T follicular helper cell (primary cell): ENCODE data around the gene SOX18.
"Not testable (repeated sequence)": the region's sequence is repeated elsewhere in the genome, so short reads cannot be mapped to it uniquely, and the experiment has no call there.

ENCODE experiments used
- DNase-seq: peaks from one replicate; pipeline ENCODE4 v3.0.0-alpha.2; 2020; ENCODE audit warnings: low read depth
- total RNA-seq, 2 experiments: gene quantifications; one replicate each; lab custom pipeline; 2026; lab: John Stamatoyannopoulos, UW

SOX18 gene
- 0 to 0.04 reads per million in 2 experiments for total RNA-seq

- no peak for DNase-seq
Measured at GRCh38 chr20:64049060-64049877, at the start of gene SOX18. Gene SOX18 (minus strand): TSS chr20:64049639. CDS start chr20:64049516, 123 bp downstream.

- no peak for DNase-seq
Measured at GRCh38 chr20:64098471-64099013, 49.1 kb upstream of the SOX18 start.

- DNase-seq, result no peak
Measured at GRCh38 chr20:64096535-64096934, 47.1 kb upstream of the SOX18 start.

- DNase-seq, result no peak
Measured at GRCh38 chr20:64095927-64096326, 46.5 kb upstream of the SOX18 start.

GRCh38 chr20:64095455-64095854 lies 46.0 kb upstream of the SOX18 start:
- DNase-seq, result no peak

DNA sequence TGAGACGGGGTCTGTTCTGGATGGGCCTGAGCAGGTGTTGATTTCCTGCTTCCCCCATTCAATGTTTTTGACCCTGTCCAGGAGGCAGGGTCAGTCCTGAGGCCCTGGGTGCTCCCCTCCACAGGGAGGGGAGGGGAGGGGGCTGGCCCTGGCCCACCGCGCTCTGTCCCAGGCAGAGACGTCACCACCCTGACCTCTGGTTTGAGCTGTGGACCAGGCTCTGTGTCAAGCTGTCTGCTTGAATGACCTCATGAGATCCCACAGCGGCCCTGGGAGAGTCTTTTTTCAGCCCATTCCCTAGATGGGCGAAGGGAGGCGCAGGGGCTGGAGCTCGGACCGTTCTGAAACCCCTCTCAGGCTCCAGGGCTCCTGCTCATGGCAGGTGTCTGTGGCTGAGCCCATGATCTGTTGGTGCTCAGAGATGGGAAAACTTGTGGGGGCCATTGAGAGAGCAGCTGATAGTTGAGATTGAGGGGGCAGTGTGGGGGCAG lies 43.6 kb upstream of the SOX18 start:
- no peak for DNase-seq

DNA sequence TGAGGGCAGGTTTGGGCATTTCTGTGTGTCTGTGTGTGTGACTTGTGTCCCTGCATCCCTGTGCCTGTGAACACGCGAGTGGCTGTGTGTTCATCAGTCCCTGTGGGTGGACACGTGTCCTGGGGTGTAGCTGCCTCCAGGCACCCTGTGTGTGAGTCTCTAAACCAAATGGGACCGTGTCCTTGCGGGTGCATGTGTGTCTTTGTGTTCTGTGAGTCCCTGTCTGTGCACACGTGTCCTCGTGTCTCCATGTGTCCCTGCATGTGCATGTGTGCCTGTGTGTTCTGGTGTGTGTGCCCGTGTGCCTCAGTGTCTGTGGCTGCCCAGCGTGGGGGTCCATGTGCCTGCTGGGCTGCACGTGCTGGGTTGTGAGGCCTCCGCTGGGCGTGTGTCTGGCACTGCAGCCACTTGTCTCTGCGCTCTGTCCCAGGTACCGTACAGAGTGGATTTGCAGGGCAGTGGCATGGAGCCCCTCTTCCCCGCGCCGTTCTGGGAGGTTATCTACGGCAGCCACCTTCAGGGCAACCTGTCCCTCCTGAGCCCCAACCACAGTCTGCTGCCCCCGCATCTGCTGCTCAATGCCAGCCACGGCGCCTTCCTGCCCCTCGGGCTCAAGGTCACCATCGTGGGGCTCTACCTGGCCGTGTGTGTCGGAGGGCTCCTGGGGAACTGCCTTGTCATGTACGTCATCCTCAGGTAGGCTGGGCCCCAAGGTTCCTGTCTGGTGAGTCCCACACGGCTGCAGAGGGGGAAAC lies 43.0 kb upstream of the SOX18 start:
- no peak for DNase-seq

DNA sequence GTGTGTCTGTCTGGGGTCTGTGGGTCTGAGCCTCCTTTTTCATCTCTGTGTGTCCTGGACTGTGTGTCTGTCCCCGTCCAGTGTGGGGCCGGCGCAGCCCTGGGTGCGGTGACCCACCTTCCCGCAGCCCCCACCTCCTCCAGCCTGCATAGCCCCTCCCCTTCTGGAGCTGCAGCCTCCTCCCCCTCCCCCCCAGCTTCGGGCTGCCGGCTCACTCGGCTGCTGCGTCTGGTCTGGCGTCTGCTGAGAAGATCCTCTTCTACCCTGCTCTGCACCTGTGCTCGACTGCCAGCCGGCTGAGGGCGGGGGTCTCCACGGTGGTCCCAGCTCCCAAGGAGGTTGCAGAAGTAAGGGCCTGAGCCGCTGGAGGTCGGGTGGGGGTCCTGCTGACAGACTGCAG lies 42.3 kb upstream of the SOX18 start:
- no peak for DNase-seq

- no peak for DNase-seq
Measured at GRCh38 chr20:64091340-64091739, 41.9 kb upstream of the SOX18 start.

DNA sequence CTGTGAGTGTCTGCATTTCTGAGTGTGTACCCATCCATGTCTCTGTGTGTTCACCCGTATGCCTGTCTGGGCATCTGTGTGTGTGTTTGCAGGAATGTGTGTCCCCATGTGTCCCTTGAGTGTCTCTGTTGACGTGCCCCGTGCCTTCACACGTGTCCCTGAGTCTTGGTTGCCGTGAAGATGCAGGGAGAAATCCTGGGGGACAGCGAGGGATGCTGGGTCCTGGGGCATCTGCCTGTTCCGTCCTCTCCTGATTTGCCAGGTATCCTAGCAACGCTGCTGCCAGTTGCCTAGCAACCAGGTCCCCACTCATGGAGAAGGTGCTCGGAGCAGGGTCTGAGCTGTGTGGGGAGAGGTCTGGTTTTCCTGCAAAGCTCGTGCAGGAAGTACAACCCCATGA lies 40.7 kb upstream of the SOX18 start:
- DNase-seq, result no peak

GRCh38 chr20:64088586-64088985 lies 39.1 kb upstream of the SOX18 start:
- DNase-seq, result not testable (repeated sequence)

- DNase-seq, result not testable (repeated sequence)
Measured at GRCh38 chr20:64087226-64087825, 37.9 kb upstream of the SOX18 start.

- no peak for DNase-seq
Measured at GRCh38 chr20:64086801-64087200, 37.4 kb upstream of the SOX18 start.

GRCh38 chr20:64084685-64085152 lies 35.3 kb upstream of the SOX18 start:
- no peak for DNase-seq

DNA sequence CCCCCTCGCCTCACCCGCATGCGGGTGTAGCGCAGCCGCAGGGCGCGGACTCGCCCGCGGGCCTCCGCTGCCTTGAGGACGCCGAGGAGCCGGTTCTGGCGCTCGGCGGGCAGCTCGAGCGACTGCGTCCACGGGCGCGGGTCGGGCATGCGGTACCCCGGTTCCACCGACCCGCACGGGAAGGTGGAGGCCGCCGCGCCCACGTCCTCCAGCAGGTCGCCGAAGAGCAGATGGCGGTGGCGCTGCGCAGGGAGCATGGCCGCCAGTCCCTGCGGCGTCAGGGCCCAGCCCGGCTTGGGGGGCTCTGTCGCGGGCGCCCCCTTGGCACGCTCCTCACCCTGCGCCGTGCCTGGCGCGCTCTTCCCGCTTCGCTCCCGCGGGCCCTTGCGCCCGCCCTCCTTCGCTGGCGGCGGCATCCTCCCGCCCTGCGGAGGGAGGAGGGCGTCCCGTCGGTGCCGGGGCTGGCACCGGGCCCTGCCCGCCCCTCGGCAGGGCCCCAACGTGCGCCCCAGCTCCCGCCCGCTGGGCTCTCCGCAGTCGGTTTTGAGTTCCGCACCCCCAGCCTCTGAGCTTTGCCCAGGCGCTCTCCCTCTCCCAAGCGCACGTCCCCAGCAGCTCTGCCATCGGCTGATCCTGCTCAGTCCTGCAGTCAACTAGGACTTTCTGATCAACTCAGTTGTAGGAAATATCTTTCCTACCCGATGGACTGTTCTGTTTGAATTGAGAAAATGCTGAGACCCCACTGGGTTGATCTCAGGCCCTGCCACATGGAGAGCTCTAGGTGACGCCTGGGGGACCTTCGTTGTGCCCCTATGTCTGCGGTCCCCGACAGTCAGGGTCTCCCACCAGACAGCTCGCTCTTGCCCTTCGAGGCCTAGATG lies 34.6 kb upstream of the SOX18 start, which contains the start of gene LKAAEAR1:
Gene LKAAEAR1, minus strand, starts transcription at position 595 of the 881 bp plus-strand sequence. Its CDS starts 179 bp downstream, at position 416.
- no peak for DNase-seq

DNA sequence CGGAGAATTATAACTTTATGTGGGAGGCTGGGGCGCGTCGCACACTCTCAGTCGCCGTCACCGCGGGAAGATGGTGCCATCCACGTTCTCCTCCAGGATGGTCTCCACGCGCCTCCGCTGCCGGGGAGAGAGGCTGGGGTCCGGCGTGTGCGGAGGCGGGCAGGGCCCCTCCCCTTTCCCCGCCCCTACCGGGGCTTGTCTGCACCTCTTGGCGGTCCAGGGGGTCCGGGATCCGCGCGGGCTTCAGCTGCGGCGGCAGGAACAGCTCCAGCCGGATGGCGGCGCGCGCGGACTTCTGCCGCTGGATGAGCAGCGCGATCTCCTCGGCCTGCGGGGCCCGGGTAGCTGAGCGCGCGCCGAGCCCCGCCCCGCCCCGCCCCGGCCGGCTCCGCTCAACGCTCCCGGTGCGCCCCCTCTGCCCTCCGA lies 34.0 kb upstream of the SOX18 start:
- peak; percentile 45 for DNase-seq

- DNase-seq, result no peak
Measured at GRCh38 chr20:64082820-64083377, 33.5 kb upstream of the SOX18 start.

DNA sequence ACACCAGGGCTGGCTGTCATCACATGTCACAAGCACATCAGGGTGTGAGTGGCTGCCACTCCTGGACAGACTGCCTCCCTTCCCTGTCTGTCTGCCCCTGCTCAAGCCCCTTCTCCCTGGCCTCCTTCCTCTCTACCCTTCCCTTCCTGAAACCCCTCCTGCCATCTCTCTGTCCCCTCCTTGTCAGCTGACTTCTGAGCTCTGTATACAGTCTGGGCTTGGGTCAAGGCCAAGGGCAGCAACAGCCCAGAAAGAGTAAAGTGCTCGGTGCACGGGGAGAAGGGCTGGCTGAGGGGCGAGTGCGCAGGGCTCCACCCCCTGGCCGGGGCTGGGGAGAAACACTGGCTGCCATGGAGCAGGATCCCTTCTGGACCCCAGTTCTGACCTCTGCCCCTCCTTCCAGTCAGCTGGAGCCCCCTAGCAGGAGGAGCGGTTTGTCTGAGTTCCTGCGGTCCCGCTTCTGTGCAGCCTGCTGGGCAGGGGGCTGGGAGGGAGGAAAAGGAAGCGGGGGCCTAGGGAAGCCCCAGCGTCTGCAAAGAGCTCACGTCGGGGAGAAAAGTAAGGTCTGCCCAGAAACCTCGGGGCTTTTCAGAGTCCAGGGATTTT lies 32.8 kb upstream of the SOX18 start:
- DNase-seq, result no peak

- no peak for DNase-seq
Measured at GRCh38 chr20:64081624-64081964, 32.2 kb upstream of the SOX18 start.
